Central memory CD8-positive, alpha-beta T cell (primary cell): ENCODE results near the gene TRPV6.

ENCODE experiments used
- ATAC-seq: fragments of 150-1000 bp; cut with Tn5 transposase; replicated peaks from 2 replicates; pipeline ENCODE4 v1.10.0; 2022; ENCODE audit warnings: mild to moderate bottlenecking, moderate FRiP score, moderate number of reproducible peaks; ENCODE audit not compliant: poor library complexity, severe bottlenecking; ENCODE audit errors: extremely low read depth
- DNase-seq, 2 donors: peaks; one replicate each; pipeline ENCODE4 v3.0.0; 2021; ENCODE audit warnings: low spot score in 2 of 2
- H3K27ac Mint-ChIP-seq: one replicate; pipeline ENCODE4 v1.8.0; 2022; ENCODE audit warnings: low read depth, mild to moderate bottlenecking, moderate library complexity, mixed read lengths
- H3K27me3 Mint-ChIP-seq: one replicate; pipeline ENCODE4 v1.8.0; 2022; ENCODE audit warnings: mixed read lengths
- H3K36me3 Mint-ChIP-seq: one replicate; pipeline ENCODE4 v1.8.0; 2022; ENCODE audit warnings: mild to moderate bottlenecking, moderate library complexity, mixed read lengths; ENCODE audit not compliant: insufficient read depth
- H3K4me1 Mint-ChIP-seq: one replicate; pipeline ENCODE4 v1.8.0; 2022; ENCODE audit warnings: mixed read lengths
- H3K4me3 Mint-ChIP-seq: one replicate; pipeline ENCODE4 v1.8.0; 2022; ENCODE audit warnings: mild to moderate bottlenecking, moderate library complexity, mixed read lengths
- H3K9me3 Mint-ChIP-seq: one replicate; pipeline ENCODE4 v1.8.0; 2022; ENCODE audit warnings: mixed read lengths

The TRPV6 gene

DNA sequence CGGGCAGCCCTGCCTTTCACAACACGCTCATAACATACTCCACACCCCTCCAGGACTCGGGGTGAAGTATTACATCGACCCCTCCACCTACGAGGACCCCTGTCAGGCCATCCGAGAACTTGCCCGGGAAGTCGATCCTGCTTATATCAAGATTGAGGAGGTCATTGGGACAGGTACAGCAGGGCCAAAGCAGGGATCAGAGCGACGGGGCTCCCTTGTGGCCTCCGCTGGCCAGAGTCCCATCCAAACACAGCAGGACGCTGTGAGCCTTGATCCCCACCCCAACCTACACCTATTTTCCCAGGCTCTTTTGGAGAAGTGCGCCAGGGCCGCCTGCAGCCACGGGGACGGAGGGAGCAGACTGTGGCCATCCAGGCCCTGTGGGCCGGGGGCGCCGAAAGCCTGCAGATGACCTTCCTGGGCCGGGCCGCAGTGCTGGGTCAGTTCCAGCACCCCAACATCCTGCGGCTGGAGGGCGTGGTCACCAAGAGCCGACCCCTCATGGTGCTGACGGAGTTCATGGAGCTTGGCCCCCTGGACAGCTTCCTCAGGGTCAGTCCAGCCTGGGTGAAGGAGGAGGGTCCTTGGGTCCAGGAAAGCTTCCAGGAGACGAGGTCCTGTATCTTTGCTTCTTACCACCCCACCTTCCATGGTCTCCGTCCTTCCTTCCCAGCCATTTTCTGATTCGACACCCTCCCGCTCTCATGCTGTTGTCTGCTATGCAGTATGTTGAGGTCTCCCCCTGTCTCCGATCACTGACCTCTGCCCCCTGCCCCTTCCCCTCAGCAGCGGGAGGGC, 17.2 kb downstream of the TRPV6 start:
- H3K27me3 Mint-ChIP-seq: no peaks in the 10 kb centered on the region
- no peak overlapping the region for H3K27ac Mint-ChIP-seq
- ATAC-seq (no peak), DNase-seq (peak in 1 of 2 donors; percentile 7)
- H3K36me3 Mint-ChIP-seq: no peaks in the 10 kb centered on the region
- H3K4me3 Mint-ChIP-seq: no peak overlapping the region
- H3K4me1 Mint-ChIP-seq: no peaks in the 10 kb centered on the region
- no peaks in the 10 kb centered on the region for H3K9me3 Mint-ChIP-seq

DNA sequence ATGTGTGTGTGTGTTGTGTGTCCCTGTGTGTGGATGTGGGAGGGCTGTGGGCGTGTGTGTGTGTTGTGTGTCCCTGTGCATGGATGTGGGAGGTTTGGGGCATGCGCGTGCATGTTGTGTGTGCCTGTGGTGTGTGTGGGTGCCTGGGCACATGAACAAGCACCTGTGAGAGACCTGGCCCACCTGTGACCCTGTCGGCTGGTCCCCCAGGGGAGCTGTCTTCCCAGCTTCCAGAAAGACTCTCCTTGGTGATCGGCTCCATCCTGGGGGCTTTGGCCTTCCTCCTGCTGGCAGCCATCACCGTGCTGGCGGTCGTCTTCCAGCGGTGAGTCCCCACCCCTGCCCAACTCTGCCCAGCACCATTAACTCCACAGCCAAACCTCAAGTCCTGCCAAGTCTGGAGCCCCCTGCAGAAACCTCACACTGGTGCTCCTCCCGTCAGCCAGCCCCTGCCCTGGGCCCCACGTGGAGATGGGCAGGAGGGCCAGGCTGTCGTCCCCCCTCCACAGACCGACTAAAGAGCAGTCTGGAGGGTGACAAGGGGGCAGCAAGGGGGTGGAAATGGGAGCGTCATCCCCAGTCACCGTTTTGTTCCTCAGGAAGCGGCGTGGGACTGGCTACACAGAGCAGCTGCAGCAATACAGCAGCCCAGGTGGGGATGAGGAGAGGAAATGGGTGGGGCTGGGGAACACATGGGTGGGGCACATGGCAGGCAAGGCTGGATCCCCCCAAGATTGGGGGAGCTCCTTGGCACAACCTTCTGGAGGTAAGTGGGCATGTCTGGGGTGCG, 18.0 kb downstream of the TRPV6 start:
- DNase-seq (peak in 1 of 2 donors; percentile 7), ATAC-seq (no peak)
- Mint-ChIP-seq H3K9me3 (no peaks in the 10 kb centered on the region), H3K4me3 (no peak overlapping the region), H3K4me1 (no peaks in the 10 kb centered on the region), H3K36me3 (peaks cover 4% of the 10 kb centered on the region), H3K27ac (no peak overlapping the region), H3K27me3 (no peaks in the 10 kb centered on the region)

GRCh38 chr7:142867097-142867378, 18.5 kb downstream of the TRPV6 start:
- H3K36me3 Mint-ChIP-seq: peaks cover 5% of the 10 kb centered on the region
- H3K4me1 Mint-ChIP-seq: no peaks in the 10 kb centered on the region
- no peaks in the 10 kb centered on the region for H3K9me3 Mint-ChIP-seq
- no peak overlapping the region for H3K4me3 Mint-ChIP-seq
- ATAC-seq: no peak
- DNase-seq: no peak
- H3K27ac Mint-ChIP-seq: no peak overlapping the region
- H3K27me3 Mint-ChIP-seq: no peaks in the 10 kb centered on the region

- Mint-ChIP-seq H3K27me3 (no peaks in the 10 kb centered on the region), H3K27ac (no peak overlapping the region), H3K4me1 (no peaks in the 10 kb centered on the region), H3K9me3 (no peaks in the 10 kb centered on the region), H3K36me3 (peaks cover 5% of the 10 kb centered on the region), H3K4me3 (no peak overlapping the region)
- ATAC-seq (no peak), DNase-seq (no peak)
Measured at GRCh38 chr7:142866361-142867096, 19.0 kb downstream of the TRPV6 start.

DNA sequence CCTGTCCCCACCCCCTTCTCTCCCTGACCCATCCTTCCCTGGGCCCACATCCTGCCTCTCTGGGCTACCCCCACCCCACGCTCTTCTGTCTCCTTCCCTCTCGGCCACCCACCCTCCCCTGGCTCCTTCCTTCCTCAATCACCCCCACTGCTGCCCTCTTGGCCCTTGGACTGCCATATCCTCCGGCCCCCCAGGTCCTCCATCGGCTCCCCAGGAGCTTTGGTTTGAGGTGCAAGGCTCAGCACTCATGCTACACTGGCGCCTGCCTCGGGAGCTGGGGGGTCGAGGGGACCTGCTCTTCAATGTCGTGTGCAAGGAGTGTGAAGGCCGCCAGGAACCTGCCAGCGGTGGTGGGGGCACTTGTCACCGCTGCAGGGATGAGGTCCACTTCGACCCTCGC, 19.8 kb downstream of the TRPV6 start:
- Mint-ChIP-seq H3K27me3 (no peaks in the 10 kb centered on the region), H3K9me3 (no peaks in the 10 kb centered on the region), H3K4me1 (no peaks in the 10 kb centered on the region), H3K36me3 (peaks cover 5% of the 10 kb centered on the region), H3K4me3 (no peak overlapping the region), H3K27ac (no peak overlapping the region)
- DNase-seq: no peak
- ATAC-seq: no peak

- DNase-seq: no peak
- Mint-ChIP-seq H3K27ac (no peak overlapping the region), H3K27me3 (no peaks in the 10 kb centered on the region), H3K9me3 (no peaks in the 10 kb centered on the region), H3K4me1 (no peaks in the 10 kb centered on the region), H3K36me3 (peaks cover 5% of the 10 kb centered on the region), H3K4me3 (no peak overlapping the region)
- ATAC-seq: no peak
Measured at GRCh38 chr7:142864980-142865747, 20.4 kb downstream of the TRPV6 start.

- Mint-ChIP-seq H3K9me3 (no peaks in the 10 kb centered on the region), H3K4me3 (no peak overlapping the region), H3K36me3 (peaks cover 5% of the 10 kb centered on the region), H3K27me3 (no peaks in the 10 kb centered on the region), H3K27ac (no peak overlapping the region), H3K4me1 (no peaks in the 10 kb centered on the region)
- ATAC-seq (no peak), DNase-seq (no peak)
Measured at GRCh38 chr7:142863891-142864685, 21.5 kb downstream of the TRPV6 start.

- H3K27ac Mint-ChIP-seq: no peak overlapping the region
- no peaks in the 10 kb centered on the region for H3K4me1 Mint-ChIP-seq
- DNase-seq (no peak), ATAC-seq (no peak)
- no peak overlapping the region for H3K4me3 Mint-ChIP-seq
- H3K36me3 Mint-ChIP-seq: peaks cover 5% of the 10 kb centered on the region
- H3K27me3 Mint-ChIP-seq: no peaks in the 10 kb centered on the region
- H3K9me3 Mint-ChIP-seq: no peaks in the 10 kb centered on the region
Measured at GRCh38 chr7:142862786-142863400, 22.7 kb downstream of the TRPV6 start.

DNA sequence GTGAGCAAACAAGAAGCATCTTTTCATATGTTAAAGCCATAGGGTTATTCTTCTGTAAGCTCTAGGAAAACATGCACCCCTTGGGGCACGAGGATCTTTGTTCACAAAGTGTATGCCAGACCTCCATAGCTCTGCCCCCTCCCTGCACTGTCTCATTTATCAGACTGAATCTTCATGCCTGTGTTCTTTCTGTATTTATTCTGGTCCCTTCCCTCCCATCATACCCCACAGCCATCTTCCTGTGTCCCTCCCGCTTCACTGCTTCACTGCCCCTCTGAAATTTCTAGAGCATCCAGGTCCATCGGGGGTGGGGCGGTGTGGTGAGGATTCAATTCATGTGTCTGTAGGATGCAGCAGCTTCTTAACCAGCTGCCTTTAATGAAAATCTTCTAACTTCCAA, 23.2 kb downstream of the TRPV6 start:
- Mint-ChIP-seq H3K4me1 (no peaks in the 10 kb centered on the region), H3K9me3 (no peaks in the 10 kb centered on the region), H3K36me3 (peaks cover 5% of the 10 kb centered on the region), H3K27ac (no peak overlapping the region), H3K4me3 (no peak overlapping the region), H3K27me3 (no peaks in the 10 kb centered on the region)
- no peak for ATAC-seq
- no peak for DNase-seq

DNA sequence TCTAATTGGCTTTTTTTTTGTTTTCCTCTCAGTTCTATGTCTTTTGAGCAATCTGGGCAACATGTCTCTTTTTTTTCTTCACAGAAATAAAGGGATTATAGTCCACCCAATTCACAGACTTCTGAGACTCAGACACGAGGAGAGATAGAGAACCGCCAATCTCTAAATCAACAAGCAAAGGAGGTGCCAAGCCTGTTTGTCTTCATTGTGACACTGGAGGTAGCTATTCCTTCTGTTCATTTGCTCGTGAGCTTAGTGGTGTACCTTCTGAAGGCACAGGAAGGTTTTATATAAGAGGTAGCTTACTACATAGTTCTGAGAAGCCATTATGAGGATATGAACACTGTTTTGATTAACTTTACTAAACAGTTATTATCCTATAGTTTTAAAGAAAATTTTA, 24.6 kb downstream of the TRPV6 start:
- no peak for ATAC-seq
- no peaks in the 10 kb centered on the region for H3K27me3 Mint-ChIP-seq
- H3K36me3 Mint-ChIP-seq: peaks cover 5% of the 10 kb centered on the region
- no peak for DNase-seq
- H3K4me1 Mint-ChIP-seq: peaks cover 9% of the 10 kb centered on the region
- H3K27ac Mint-ChIP-seq: no peak overlapping the region
- H3K4me3 Mint-ChIP-seq: no peak overlapping the region
- H3K9me3 Mint-ChIP-seq: no peaks in the 10 kb centered on the region

- H3K36me3 Mint-ChIP-seq: peaks cover 5% of the 10 kb centered on the region
- H3K4me3 Mint-ChIP-seq: no peak overlapping the region
- no peaks in the 10 kb centered on the region for H3K27me3 Mint-ChIP-seq
- H3K4me1 Mint-ChIP-seq: peaks cover 15% of the 10 kb centered on the region
- DNase-seq: no peak
- no peak overlapping the region for H3K27ac Mint-ChIP-seq
- ATAC-seq: no peak
- no peaks in the 10 kb centered on the region for H3K9me3 Mint-ChIP-seq
Measured at GRCh38 chr7:142859829-142860228, 25.7 kb downstream of the TRPV6 start.
